ENCODE results near the gene CDH1. TPM values are rescaled to one million over a fixed set of nuclear protein-coding genes. Genes with fewer than 3 reads are reported as not detected.

Gene CDH1
- total and polyA plus RNA-seq, 12 donors: 0.11 to 1.2 (median 0.40) TPM; not detected in 3

- no peak overlapping the region for H3K27ac ChIP-seq
- H3K27me3 ChIP-seq: no peaks in the 10 kb centered on the region
- no peak overlapping the region for H3K4me3 ChIP-seq
- no peaks in the 10 kb centered on the region for H3K36me3 ChIP-seq (replicated peaks in 1 of 2)
- TF ChIP-seq POLR2A (IDR thresholded peaks at IDR 0.05): no peak
- TF ChIP-seq CTCF (IDR thresholded peaks at IDR 0.05): no peak
- DNase-seq: no peak
- no peaks in the 10 kb centered on the region for H3K4me1 ChIP-seq (replicated peaks in 1 of 2)
- WGBS, 4 donors: 72 to 79% (median 77%) methylated on average over 8 of the region's 8 CpGs
- no peaks in the 10 kb centered on the region for H3K9me3 ChIP-seq (replicated peaks in 1 of 3)
- intact Hi-C loops (cut with DNase I): no loop called here
Measured at GRCh38 chr16:68823401-68824135, 86.5 kb downstream of the CDH1 start.

- no peak for DNase-seq
- Histone ChIP-seq H3K36me3 (replicated peaks in 1 of 2) (no peaks in the 10 kb centered on the region), H3K4me3 (no peak overlapping the region), H3K4me1 (replicated peaks in 1 of 2) (no peaks in the 10 kb centered on the region), H3K27me3 (no peaks in the 10 kb centered on the region), H3K9me3 (replicated peaks in 1 of 3) (no peaks in the 10 kb centered on the region), H3K27ac (no peak overlapping the region)
- TF ChIP-seq CTCF (IDR thresholded peaks at IDR 0.05): no peak
- TF ChIP-seq POLR2A (IDR thresholded peaks at IDR 0.05): no peak
- intact Hi-C loops (cut with DNase I): no loop called here
Measured at GRCh38 chr16:68825427-68825826, 88.3 kb downstream of the CDH1 start.

- no peaks in the 10 kb centered on the region for H3K9me3 ChIP-seq (replicated peaks in 1 of 3)
- H3K27ac ChIP-seq: no peak overlapping the region
- H3K4me3 ChIP-seq: no peak overlapping the region
- intact Hi-C loops (cut with DNase I): no loop called here
- H3K4me1 ChIP-seq (replicated peaks in 1 of 2): no peaks in the 10 kb centered on the region
- no peak for TF ChIP-seq POLR2A (IDR thresholded peaks at IDR 0.05)
- TF ChIP-seq CTCF (IDR thresholded peaks at IDR 0.05): no peak
- WGBS, 4 donors: 82 to 91% (median 89%) methylated on average over 6 of the region's 6 CpGs
- H3K27me3 ChIP-seq: no peaks in the 10 kb centered on the region
- H3K36me3 ChIP-seq (replicated peaks in 1 of 2): no peaks in the 10 kb centered on the region
- DNase-seq: no peak
Measured at GRCh38 chr16:68826652-68827051, 89.6 kb downstream of the CDH1 start.

- H3K27me3 ChIP-seq: no peaks in the 10 kb centered on the region
- H3K4me3 ChIP-seq: no peak overlapping the region
- TF ChIP-seq POLR2A (IDR thresholded peaks at IDR 0.05) (no peak), CTCF (IDR thresholded peaks at IDR 0.05) (no peak)
- no peaks in the 10 kb centered on the region for H3K4me1 ChIP-seq (replicated peaks in 1 of 2)
- H3K9me3 ChIP-seq (replicated peaks in 1 of 3): no peaks in the 10 kb centered on the region
- no peaks in the 10 kb centered on the region for H3K36me3 ChIP-seq (replicated peaks in 1 of 2)
- intact Hi-C loops (cut with DNase I): no loop called here
- DNase-seq: no peak
- 81 to 89% (median 84%) methylated on average over 14 of the region's 14 CpGs for WGBS, 4 donors
- no peak overlapping the region for H3K27ac ChIP-seq
Measured at GRCh38 chr16:68833251-68833650, 96.2 kb downstream of the CDH1 start.

Measured in adrenal gland (tissue), 12 donors.